WTC11 (cell line): ENCODE results near the gene HEY2. TPM values are rescaled to one million over a fixed set of nuclear protein-coding genes. Genes with fewer than 3 reads are reported as not detected.

Experiments used
- ATAC-seq: fragments of 200-7000 bp; cut with Tn5 transposase; 2 replicates; pipeline ENCODE4 v1.10.0; 2021; ENCODE audit warnings: mild to moderate bottlenecking, moderate library complexity
- CTCF ChIA-PET: fragments of 300-600 bp; sonication (Branson Sonifier 250); formaldehyde crosslinking; loops from one replicate; lab custom pipeline; 2021; ENCODE audit warnings: antibody characterized with exemption; lab: Charles Lee
- POLR2A ChIA-PET: fragments of 350-600 bp; sonication (Branson Sonifier 250); formaldehyde crosslinking; loops from one replicate; lab custom pipeline; 2021; ENCODE audit warnings: antibody characterized with exemption; lab: Charles Lee
- DNase-seq: peaks from one replicate; pipeline ENCODE4 v3.0.0; 2021; ENCODE audit warnings: low spot score
- H3K27ac Mint-ChIP-seq: 2 replicates; pipeline ENCODE4 v1.8.0; 2021; ENCODE audit warnings: mixed read lengths
- H3K27me3 Mint-ChIP-seq: 2 replicates; pipeline ENCODE4 v1.8.0; 2021; ENCODE audit warnings: low read depth, mild to moderate bottlenecking, moderate library complexity, mixed read lengths
- H3K36me3 Mint-ChIP-seq: 2 replicates; pipeline ENCODE4 v1.8.0; 2021; ENCODE audit warnings: mixed read lengths
- H3K4me1 Mint-ChIP-seq: 2 replicates; pipeline ENCODE4 v1.8.0; 2022; ENCODE audit warnings: mixed read lengths
- H3K4me3 Mint-ChIP-seq: 2 replicates; pipeline ENCODE4 v1.8.0; 2021; ENCODE audit warnings: mild to moderate bottlenecking, moderate library complexity, mixed read lengths
- H3K9me3 Mint-ChIP-seq: 2 replicates; pipeline ENCODE4 v1.8.0; 2021; ENCODE audit warnings: mixed read lengths
- EMX1 ChIP-seq: fragments of 250-450 bp; sonication (Bioruptor Pico); IDR thresholded peaks from 2 replicates; pipeline ENCODE4 v1.8.0; 2021; ENCODE audit warnings: mild to moderate bottlenecking
- GABPB1 ChIP-seq: sonication (generic); formaldehyde crosslinking; IDR thresholded peaks from 2 replicates; pipeline ENCODE4 v1.8.1; 2023; ENCODE audit warnings: mild to moderate bottlenecking, missing genetic modification reagents
- GTF2I ChIP-seq: fragments of 250-450 bp; sonication (Bioruptor Pico); conservative IDR thresholded peaks from 2 replicates; pipeline ENCODE4 v1.4.0; 2021; ENCODE audit warnings: mild to moderate bottlenecking
- HMGA2 ChIP-seq: fragments of 250-450 bp; sonication (Bioruptor Pico); IDR thresholded peaks from 2 replicates; pipeline ENCODE4 v1.4.0; 2021; ENCODE audit warnings: mild to moderate bottlenecking, moderate library complexity
- NR2C2 ChIP-seq: sonication (generic); formaldehyde crosslinking; IDR thresholded peaks from 2 replicates; pipeline ENCODE4 v1.8.0; 2022; ENCODE audit warnings: mild to moderate bottlenecking, missing genetic modification reagents
- NR3C1 ChIP-seq: sonication (generic); formaldehyde crosslinking; conservative IDR thresholded peaks from 2 replicates; pipeline ENCODE4 v1.8.1; 2023; ENCODE audit warnings: low read depth, mild to moderate bottlenecking, missing genetic modification reagents
- PRRX2 ChIP-seq: fragments of 250-450 bp; sonication (Bioruptor Pico); IDR thresholded peaks from 2 replicates; pipeline ENCODE4 v1.8.0; 2021; ENCODE audit warnings: mild to moderate bottlenecking
- RELA ChIP-seq: sonication (generic); formaldehyde crosslinking; IDR thresholded peaks from 2 replicates; pipeline ENCODE4 v1.8.1; 2022; ENCODE audit warnings: missing genetic modification reagents, mild to moderate bottlenecking, borderline replicate concordance
- SMAD3 ChIP-seq: sonication (generic); formaldehyde crosslinking; IDR thresholded peaks from 2 replicates; pipeline ENCODE4 v1.8.0; 2022; ENCODE audit warnings: missing genetic modification reagents, mild to moderate bottlenecking, borderline replicate concordance
- TCF7 ChIP-seq: sonication (generic); formaldehyde crosslinking; IDR thresholded peaks from 2 replicates; pipeline ENCODE4 v1.8.0; 2022; ENCODE audit warnings: mild to moderate bottlenecking, low read depth, missing genetic modification reagents, moderate library complexity
- TEAD1 ChIP-seq: sonication (generic); formaldehyde crosslinking; IDR thresholded peaks from 2 replicates; pipeline ENCODE4 v1.8.0; 2022; ENCODE audit warnings: mild to moderate bottlenecking, missing genetic modification reagents
- ZNF219 ChIP-seq: sonication (generic); formaldehyde crosslinking; IDR thresholded peaks from 2 replicates; pipeline ENCODE4 v1.8.0; 2023; ENCODE audit warnings: missing genetic modification reagents, mild to moderate bottlenecking, borderline replicate concordance
- ZNF232 ChIP-seq: sonication (generic); formaldehyde crosslinking; IDR thresholded peaks from 2 replicates; pipeline ENCODE4 v1.8.0; 2022; ENCODE audit warnings: mild to moderate bottlenecking, missing genetic modification reagents
- total RNA-seq: library from RNA; stranded (reverse); gene quantifications from 3 replicates; pipeline ENCODE4 v1.2.3, GENCODE V29; 2021
- TF ChIP-seq, protein P1 (sequence below): fragments of 250-450 bp; sonication (Bioruptor Pico); IDR thresholded peaks from 2 replicates; pipeline ENCODE4 v1.9.0; 2021; ENCODE audit warnings: mild to moderate bottlenecking, borderline replicate concordance
- TF ChIP-seq, protein P2 (sequence below): sonication (generic); formaldehyde crosslinking; IDR thresholded peaks from 2 replicates; pipeline ENCODE4 v1.8.1; 2022; ENCODE audit warnings: mild to moderate bottlenecking, missing genetic modification reagents, moderate library complexity, borderline replicate concordance
- TF ChIP-seq, protein P3 (sequence below): sonication (generic); formaldehyde crosslinking; IDR thresholded peaks from 2 replicates; pipeline ENCODE4 v1.8.1; 2022; ENCODE audit warnings: missing genetic modification reagents, borderline replicate concordance
- TF ChIP-seq, protein P4 (sequence below): sonication (generic); formaldehyde crosslinking; IDR thresholded peaks from 2 replicates; pipeline ENCODE4 v1.8.0; 2023; ENCODE audit warnings: missing genetic modification reagents
- TF ChIP-seq, protein P5 (sequence below): sonication (generic); formaldehyde crosslinking; IDR thresholded peaks from 2 replicates; pipeline ENCODE4 v1.8.1; 2023; ENCODE audit warnings: mild to moderate bottlenecking, missing genetic modification reagents, moderate library complexity
- TF ChIP-seq, protein P6 (sequence below): sonication (generic); formaldehyde crosslinking; conservative IDR thresholded peaks from 2 replicates; pipeline ENCODE4 v1.8.1; 2023; ENCODE audit warnings: mild to moderate bottlenecking, low read depth, missing genetic modification reagents, moderate library complexity

Gene HEY2
- total RNA-seq, 1 experiment from 2014 or later = 10.6 TPM

DNA sequence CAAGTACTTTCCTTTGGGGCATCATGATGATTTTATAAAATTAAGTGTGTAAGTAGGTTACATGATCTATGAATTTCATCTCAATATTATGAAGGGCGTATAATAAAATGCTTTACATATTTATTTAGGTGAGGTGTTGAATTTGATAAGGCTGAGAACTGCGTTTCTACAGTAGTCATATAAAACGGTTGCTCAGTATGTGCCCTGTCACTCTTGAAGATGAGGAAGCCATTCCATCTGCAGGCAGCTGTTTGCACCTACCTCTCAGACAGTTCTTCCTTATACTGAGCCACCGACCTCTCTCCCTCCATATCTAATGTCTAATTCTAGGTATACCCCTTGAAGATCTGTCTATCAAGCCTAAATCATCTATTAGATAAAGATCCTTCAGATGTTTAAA, 57.4 kb downstream of the HEY2 start (continued):
- TF ChIP-seq, protein P1, sequence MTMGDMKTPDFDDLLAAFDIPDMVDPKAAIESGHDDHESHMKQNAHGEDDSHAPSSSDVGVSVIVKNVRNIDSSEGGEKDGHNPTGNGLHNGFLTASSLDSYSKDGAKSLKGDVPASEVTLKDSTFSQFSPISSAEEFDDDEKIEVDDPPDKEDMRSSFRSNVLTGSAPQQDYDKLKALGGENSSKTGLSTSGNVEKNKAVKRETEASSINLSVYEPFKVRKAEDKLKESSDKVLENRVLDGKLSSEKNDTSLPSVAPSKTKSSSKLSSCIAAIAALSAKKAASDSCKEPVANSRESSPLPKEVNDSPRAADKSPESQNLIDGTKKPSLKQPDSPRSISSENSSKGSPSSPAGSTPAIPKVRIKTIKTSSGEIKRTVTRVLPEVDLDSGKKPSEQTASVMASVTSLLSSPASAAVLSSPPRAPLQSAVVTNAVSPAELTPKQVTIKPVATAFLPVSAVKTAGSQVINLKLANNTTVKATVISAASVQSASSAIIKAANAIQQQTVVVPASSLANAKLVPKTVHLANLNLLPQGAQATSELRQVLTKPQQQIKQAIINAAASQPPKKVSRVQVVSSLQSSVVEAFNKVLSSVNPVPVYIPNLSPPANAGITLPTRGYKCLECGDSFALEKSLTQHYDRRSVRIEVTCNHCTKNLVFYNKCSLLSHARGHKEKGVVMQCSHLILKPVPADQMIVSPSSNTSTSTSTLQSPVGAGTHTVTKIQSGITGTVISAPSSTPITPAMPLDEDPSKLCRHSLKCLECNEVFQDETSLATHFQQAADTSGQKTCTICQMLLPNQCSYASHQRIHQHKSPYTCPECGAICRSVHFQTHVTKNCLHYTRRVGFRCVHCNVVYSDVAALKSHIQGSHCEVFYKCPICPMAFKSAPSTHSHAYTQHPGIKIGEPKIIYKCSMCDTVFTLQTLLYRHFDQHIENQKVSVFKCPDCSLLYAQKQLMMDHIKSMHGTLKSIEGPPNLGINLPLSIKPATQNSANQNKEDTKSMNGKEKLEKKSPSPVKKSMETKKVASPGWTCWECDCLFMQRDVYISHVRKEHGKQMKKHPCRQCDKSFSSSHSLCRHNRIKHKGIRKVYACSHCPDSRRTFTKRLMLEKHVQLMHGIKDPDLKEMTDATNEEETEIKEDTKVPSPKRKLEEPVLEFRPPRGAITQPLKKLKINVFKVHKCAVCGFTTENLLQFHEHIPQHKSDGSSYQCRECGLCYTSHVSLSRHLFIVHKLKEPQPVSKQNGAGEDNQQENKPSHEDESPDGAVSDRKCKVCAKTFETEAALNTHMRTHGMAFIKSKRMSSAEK (CRISPR knock-in tag) = no peak
- TF ChIP-seq GABPB1 (CRISPR knock-in tag) (no peak), NR3C1 (no peak), NR2C2 (CRISPR knock-in tag) (no peak), ZNF232 (no peak), HMGA2 (CRISPR knock-in tag) (no peak), TCF7 (CRISPR knock-in tag) (no peak)
- TF ChIP-seq, protein P2, sequence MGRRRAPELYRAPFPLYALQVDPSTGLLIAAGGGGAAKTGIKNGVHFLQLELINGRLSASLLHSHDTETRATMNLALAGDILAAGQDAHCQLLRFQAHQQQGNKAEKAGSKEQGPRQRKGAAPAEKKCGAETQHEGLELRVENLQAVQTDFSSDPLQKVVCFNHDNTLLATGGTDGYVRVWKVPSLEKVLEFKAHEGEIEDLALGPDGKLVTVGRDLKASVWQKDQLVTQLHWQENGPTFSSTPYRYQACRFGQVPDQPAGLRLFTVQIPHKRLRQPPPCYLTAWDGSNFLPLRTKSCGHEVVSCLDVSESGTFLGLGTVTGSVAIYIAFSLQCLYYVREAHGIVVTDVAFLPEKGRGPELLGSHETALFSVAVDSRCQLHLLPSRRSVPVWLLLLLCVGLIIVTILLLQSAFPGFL (CRISPR knock-in tag) = no peak
- TF ChIP-seq, protein P3, sequence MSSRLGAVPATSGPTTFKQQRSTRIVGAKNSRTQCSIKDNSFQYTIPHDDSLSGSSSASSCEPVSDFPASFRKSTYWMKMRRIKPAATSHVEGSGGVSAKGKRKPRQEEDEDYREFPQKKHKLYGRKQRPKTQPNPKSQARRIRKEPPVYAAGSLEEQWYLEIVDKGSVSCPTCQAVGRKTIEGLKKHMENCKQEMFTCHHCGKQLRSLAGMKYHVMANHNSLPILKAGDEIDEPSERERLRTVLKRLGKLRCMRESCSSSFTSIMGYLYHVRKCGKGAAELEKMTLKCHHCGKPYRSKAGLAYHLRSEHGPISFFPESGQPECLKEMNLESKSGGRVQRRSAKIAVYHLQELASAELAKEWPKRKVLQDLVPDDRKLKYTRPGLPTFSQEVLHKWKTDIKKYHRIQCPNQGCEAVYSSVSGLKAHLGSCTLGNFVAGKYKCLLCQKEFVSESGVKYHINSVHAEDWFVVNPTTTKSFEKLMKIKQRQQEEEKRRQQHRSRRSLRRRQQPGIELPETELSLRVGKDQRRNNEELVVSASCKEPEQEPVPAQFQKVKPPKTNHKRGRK (CRISPR knock-in tag) = no peak
- TF ChIP-seq, protein P4, sequence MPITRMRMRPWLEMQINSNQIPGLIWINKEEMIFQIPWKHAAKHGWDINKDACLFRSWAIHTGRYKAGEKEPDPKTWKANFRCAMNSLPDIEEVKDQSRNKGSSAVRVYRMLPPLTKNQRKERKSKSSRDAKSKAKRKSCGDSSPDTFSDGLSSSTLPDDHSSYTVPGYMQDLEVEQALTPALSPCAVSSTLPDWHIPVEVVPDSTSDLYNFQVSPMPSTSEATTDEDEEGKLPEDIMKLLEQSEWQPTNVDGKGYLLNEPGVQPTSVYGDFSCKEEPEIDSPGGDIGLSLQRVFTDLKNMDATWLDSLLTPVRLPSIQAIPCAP (CRISPR knock-in tag) = no peak

DNA sequence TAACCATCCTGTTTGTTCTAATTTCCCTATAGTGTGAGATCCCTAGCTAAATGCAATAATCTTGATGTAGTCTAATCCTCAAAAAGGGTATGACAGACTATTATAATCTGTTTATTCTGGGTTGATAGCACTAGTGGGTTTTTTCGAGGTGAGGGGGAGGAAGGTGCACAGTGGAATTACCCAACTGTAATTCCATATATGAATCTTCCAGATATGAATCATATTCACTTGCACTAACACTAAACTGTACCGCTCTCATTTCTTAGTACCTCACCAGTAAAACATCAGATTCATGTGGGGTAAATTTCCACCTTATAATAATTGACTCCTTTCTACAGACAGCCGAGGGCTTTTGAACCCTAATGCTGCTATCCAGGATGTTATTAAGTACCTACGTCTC, 57.9 kb downstream of the HEY2 start:
- POLR2A ChIA-PET = interaction anchor here (0.6 kb wide), 1 partner anchor 1117 kb away, joined by 3 read pairs; no protein-coding TSS in a partner anchor
- CTCF ChIA-PET = no interaction called here

More for the DNA sequence above, 57.9 kb downstream of the HEY2 start:
- peaks cover 6% of the 10 kb centered on the region; the same call in 1 of the 2 replicates for H3K4me1 Mint-ChIP-seq
- no peak for ATAC-seq
- no peaks in the 10 kb centered on the region for H3K27me3 Mint-ChIP-seq
- H3K27ac Mint-ChIP-seq = no peak overlapping the region
- H3K4me3 Mint-ChIP-seq = no peak overlapping the region
- no peaks in the 10 kb centered on the region for H3K36me3 Mint-ChIP-seq
- TF ChIP-seq RELA (CRISPR knock-in tag) (no peak), HMGA2 (CRISPR knock-in tag) (no peak), TEAD1 (CRISPR knock-in tag) (no peak), PRRX2 (CRISPR knock-in tag) (no peak), TCF7 (CRISPR knock-in tag) (no peak), ZNF219 (no peak), SMAD3 (CRISPR knock-in tag) (no peak), EMX1 (CRISPR knock-in tag) (no peak), GTF2I (CRISPR knock-in tag) (no peak)
- TF ChIP-seq, protein P5, sequence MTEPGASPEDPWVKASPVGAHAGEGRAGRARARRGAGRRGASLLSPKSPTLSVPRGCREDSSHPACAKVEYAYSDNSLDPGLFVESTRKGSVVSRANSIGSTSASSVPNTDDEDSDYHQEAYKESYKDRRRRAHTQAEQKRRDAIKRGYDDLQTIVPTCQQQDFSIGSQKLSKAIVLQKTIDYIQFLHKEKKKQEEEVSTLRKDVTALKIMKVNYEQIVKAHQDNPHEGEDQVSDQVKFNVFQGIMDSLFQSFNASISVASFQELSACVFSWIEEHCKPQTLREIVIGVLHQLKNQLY = no peak
- TF ChIP-seq, protein P6, sequence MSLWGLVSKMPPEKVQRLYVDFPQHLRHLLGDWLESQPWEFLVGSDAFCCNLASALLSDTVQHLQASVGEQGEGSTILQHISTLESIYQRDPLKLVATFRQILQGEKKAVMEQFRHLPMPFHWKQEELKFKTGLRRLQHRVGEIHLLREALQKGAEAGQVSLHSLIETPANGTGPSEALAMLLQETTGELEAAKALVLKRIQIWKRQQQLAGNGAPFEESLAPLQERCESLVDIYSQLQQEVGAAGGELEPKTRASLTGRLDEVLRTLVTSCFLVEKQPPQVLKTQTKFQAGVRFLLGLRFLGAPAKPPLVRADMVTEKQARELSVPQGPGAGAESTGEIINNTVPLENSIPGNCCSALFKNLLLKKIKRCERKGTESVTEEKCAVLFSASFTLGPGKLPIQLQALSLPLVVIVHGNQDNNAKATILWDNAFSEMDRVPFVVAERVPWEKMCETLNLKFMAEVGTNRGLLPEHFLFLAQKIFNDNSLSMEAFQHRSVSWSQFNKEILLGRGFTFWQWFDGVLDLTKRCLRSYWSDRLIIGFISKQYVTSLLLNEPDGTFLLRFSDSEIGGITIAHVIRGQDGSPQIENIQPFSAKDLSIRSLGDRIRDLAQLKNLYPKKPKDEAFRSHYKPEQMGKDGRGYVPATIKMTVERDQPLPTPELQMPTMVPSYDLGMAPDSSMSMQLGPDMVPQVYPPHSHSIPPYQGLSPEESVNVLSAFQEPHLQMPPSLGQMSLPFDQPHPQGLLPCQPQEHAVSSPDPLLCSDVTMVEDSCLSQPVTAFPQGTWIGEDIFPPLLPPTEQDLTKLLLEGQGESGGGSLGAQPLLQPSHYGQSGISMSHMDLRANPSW (CRISPR knock-in tag) = no peak
- H3K9me3 Mint-ChIP-seq = no peaks in the 10 kb centered on the region
- DNase-seq = no peak
